ENCODE results near the gene ELSPBP1.
"Not testable (repeated sequence)": the region's sequence is repeated elsewhere in the genome, so short reads cannot be mapped to it uniquely, and the experiment has no call there.

ELSPBP1 gene

GRCh38 chr19:48061401-48062344, 67.2 kb downstream of the ELSPBP1 start:
- H3K4me3 ChIP-seq (ENCODE audit: low read depth, low read length): no peak overlapping the region
- no peak for TF ChIP-seq CTCF (IDR thresholded peaks at IDR 0.05; ENCODE audit: borderline replicate concordance, insufficient read depth, low read depth, low read length)

- TF ChIP-seq CTCF (IDR thresholded peaks at IDR 0.05; ENCODE audit: borderline replicate concordance, insufficient read depth, low read depth, low read length): no peak
- no peak overlapping the region for H3K4me3 ChIP-seq (ENCODE audit: low read depth, low read length)
Measured at GRCh38 chr19:48064509-48064908, 70.1 kb downstream of the ELSPBP1 start.

GRCh38 chr19:48069435-48069834, 75.0 kb downstream of the ELSPBP1 start:
- no peak for TF ChIP-seq CTCF (IDR thresholded peaks at IDR 0.05; ENCODE audit: borderline replicate concordance, insufficient read depth, low read depth, low read length)
- no peak overlapping the region for H3K4me3 ChIP-seq (ENCODE audit: low read depth, low read length)

- H3K4me3 ChIP-seq (ENCODE audit: low read depth, low read length): not testable (repeated sequence)
Measured at GRCh38 chr19:48070177-48070769, 75.8 kb downstream of the ELSPBP1 start.

All from GM12875 (cell line).